Stimulated activated CD4-positive, alpha-beta T cell treated with anti-CD3 and anti-CD28 coated beads, Interleukin-12 subunit alpha, Interleukin-12 subunit beta, amount 100 ng/mL, for 4 hours (primary cell): ENCODE data around the gene NME4.

Source experiments
- DNase-seq: peaks from one replicate; pipeline ENCODE4 v3.0.0-alpha.2; 2020

Gene NME4

DNA sequence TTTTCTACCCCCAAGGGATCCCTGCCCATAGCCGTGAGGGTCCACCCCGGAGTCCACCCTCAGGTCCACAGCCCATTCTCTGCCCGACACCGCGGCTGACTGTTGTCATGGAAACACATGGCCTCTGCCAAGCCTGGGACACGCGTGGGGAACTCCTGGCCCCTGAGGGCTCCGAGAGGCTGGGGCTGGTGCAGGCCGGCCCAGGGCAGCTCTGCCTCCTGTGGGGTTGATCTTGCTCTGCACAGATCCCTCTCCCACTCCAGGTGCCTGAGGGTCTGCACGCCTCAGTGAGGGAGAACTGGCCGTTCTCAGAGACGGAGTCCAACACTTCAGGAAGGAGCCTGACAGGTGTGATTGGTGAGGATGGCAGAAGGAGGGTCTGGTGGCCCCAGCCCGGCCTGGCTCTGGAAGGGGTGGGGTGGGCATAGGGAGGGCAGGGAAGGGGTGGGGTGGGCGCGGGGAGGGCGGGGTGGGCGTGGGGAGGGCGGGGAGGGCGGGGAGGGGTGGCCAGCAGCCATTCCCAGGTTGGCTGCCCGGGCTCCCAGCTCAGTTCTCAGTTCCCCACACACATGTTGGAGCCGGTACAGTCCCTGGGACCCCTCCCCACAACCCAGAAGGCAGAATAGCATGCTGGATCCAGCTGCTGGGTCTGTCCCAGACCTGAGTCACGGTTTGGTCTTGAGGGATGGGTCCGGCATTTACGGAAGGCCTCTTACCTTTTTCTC, 33.1 kb upstream of the NME4 start:
- no peak for DNase-seq

DNA sequence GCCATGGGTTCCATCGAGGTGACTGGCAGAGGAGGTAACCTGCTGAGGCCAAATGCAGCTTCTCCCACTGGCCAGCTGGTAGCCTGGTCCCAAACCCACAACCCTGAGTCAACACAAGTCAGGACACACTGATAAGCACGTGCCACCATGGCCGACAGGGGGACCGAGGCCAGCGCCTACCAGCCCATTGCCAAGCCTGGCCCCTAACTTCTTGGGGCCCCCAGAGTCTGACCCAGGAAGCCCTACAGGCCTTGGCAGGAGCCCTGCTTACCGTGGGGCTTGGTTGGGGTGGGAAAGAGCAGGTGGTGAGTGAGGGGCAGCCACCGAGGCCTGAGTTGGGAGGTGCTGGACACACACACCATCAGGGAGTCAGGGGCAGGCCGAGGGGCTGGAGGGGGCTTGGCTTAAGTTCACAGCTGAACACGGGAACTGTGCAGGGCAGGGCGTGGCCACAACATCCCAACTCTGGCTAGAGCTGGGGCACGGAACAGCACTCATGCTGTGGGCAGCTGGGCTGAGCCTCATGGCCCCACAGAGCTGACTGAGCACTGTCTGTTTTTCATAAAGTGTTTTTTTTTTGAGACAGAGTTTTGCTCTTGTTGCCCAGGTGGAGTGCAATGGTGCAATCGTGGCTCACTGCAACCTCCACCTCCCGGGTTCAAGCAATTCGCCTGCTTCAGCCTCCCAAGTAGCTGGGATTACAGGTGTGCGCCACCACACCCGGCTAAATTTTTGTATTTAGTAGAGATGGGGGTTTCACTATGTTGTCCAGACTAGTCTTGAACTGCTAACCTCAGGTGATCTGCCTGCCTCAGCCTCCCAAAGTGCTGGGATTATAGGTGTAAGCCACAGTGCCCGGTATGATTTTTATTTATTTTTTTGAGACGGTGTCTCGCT, 32.2 kb upstream of the NME4 start:
- DNase-seq, result no peak

DNA sequence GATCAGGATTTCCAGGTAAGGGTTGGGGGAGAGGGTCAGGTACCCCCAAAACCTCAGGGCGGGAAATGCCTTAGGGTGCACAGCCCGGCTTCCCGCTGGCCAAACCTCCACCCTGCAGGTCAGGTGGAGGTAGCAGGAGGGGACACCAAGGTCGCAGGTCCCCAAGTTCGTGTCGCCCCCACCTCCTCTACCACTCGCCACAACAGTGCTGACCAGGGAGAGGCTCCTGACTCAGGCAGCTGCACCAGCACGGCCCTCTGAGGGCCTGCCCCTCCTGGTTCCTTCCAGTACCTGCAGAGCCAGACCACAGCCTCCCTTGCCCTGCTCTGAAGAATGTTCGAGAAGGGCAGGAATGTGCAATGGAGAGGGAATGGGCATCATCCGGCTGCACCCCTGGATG, 30.5 kb upstream of the NME4 start:
- DNase-seq, result no peak

DNA sequence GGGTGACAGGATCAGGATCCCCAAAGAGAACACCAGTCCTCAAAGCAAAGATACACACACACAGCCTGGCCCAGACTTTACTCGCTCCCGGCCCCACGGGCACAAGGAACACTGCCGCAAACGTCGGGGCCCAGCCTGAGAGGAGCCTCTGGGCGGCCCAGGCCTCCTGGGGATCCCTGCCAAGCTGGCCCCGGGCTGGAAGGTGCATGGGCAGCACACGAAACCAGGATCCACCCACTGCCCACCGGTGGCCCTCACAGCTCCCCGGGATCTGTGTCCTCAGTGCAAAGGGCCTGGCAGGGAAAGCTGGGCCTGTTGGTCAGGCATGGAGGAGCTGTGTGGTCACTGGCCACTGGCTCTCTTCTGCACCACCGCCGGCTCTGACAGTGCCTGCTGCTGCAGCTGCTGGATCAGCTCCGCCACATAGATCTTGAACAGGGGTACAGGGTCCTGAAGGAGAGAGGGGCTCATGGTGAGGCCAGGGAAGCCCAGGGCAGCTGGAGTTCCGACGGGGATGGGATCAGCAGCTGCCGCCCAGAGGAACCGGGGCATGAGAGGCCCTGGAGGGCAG, 29.6 kb upstream of the NME4 start:
- DNase-seq, result no peak

DNA sequence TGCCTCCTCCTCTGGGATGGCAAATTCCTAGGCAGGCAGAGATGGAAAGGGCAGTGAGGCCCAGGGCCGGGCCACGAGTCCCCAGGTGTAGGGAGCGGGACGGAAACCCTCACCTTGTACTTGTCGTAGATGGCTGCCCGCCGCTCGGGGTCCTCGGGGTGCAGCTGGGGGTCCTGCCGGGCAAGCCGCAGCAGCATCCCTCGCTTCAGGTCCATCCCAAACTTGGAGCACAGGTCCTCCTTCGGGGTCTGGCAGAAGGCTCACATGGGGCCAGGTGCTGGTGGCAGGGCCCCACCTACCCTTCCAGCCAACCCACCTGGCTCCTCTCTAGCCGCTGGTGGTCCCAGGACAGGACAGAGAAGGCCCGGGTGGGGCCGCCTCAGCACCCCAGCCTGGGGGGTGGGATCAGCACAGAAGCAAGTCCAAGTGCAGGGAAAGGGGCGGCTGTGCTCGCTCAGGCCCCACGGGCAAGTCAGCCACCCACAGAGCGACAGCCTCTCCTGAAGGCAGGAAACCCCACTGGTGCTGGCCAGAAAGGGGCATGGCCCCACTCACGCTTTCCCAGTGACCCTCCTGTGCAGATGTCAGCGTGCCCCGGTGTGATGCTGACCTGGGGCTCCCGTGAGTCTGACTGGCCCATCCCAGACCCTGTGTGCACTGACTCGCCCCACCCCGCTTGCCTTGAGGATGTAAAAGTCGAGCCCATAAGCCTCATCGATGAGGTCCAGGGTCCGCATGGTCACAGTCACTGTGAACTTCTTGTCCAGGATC, 28.4 kb upstream of the NME4 start:
- DNase-seq, result no peak

DNA sequence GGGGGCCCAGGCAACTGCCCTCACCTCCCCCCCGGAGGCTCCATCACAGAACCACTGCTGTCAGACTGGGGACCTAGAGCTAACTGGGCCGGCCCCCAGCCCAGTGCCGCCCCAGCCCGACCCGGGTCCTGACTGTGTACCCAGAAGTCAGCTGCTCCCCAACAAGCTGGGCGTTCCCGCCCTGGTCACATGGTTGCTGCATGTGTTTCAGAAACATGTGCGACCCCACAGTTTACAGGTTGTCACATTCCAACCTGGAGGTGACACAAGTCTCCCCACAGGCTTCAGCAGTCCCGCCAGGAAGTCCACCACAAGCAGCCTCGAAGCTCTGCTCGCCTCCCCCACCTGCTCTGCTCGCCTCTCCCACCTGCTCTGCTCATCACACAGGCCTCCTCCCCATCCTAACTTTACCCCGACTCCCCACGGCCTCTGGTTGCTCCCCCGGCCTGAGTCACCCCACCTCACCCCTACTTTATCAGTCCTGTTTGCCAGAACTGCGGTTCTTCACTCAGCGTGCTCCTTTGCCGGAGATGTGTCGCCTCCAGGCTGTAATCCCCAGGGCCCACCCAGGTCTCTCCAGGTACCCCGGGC, 27.6 kb upstream of the NME4 start:
- DNase-seq, result no peak

DNA sequence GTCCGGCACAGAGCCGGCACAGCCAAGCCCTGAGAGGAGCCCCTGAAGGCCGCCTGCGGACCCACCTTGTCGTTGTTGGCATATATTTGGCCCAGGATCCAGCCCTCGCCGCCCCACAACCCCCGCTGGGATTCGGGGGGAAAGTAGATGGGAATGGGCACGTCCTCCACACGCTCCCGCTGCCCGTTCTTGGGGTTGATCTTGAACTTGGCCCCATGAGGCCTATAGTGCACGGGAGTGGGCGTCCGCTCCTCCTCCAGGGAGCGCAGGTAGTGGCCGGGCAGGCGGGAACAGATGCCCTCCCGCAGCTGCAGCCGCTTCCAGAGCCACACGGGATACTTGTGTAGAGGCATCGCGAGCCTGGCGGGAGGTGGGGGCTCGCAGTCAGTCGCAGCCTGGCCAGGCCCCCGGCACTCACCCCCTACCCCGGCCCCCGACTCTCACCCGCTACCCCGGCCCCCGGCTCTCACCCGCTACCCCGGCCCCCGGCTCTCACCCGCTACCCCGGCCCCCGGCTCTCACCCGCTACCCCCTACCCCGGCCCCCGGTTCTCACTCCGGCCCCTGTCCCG, 27.0 kb upstream of the NME4 start:
- DNase-seq, result no peak

DNA sequence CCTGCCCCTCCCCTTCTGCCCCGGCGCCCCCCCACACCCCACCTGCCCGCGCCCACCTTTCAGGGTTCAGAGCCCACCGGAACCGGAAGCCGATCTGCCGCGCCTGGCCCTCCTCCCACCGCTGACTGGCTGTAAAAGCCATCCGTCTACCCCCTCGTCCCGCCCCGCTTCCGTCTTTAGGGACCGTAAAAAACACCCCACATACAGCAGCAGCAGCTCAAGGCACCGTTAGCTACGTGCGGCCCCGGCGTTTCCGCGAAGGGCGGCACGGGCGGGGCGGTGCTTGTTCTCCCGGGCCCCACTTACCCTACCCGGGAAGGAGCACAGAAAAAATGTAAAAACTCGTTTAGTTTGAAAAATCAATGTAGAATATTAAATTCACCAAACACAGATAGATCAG, 26.6 kb upstream of the NME4 start, which contains the start of gene MRPL28:
MRPL28 (minus strand) TSS at position 96 of the 400 bp plus-strand sequence. CDS start 320 bp downstream, outside the sequence.
- peak; percentile 93 for DNase-seq

DNA sequence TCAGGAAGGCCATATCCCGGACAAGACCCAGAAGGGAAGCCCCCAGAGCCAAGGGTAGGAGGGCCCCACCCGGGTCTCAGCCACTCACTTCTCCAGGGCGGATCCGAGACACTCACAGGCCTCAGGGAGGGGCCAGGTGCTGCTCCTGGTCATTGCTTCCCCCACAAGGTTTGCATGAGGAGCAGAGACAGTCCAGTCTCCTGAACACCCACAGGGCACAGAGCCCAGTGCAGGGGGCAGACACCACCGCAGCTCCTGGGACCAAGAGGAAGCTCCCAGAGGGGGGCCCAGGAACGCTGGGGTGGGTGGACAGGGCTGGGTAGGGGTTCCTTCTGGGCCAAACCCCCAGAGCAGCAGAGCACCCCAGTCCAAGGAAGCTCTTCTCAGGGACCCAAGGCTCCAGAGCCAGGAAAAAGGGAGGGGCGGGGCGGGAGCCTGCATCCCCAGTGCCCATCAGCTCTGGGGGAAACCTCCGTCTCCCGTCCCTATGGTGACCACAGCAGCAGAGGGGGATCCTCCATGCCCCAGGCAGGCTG, 26.0 kb upstream of the NME4 start:
- DNase-seq, result no peak

DNA sequence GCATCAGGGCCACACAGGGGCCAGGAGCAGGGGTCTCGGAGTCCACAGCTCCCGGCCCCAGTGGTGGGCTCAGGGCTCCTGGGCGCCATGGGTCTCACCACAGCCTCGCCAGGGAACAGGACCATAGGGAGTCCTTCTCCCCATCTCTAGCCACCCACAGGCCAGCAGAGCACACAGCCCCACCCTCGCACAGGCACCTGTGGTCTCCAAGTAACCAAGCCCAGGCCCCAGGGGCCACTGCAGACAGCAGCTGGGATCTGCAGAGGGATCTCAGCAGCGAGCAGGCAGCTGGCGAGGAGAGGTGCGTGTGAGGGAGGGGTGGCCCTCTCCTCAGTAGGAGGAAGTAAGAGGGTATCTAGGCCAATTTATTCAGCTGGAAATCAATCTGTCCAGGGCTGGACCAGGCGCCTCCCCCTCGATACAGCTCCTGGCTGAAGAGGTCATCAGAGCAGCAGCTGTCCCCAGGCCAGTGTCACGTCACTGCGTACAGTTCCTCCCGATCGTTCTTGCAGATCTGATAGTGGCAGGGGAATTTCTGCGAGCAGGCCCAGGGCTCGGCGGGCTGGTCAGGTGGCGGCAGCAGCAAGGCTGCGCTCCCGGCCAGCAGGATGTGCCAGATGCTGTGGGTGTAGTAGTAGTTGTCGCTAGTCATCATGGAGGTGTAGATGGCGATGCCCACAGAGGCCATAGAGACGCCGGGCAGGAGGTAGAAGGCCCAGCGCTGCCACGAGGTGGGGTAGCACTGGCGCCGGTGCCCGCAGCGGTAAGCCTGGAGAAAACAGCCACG, 25.3 kb upstream of the NME4 start:
- no peak for DNase-seq

DNA sequence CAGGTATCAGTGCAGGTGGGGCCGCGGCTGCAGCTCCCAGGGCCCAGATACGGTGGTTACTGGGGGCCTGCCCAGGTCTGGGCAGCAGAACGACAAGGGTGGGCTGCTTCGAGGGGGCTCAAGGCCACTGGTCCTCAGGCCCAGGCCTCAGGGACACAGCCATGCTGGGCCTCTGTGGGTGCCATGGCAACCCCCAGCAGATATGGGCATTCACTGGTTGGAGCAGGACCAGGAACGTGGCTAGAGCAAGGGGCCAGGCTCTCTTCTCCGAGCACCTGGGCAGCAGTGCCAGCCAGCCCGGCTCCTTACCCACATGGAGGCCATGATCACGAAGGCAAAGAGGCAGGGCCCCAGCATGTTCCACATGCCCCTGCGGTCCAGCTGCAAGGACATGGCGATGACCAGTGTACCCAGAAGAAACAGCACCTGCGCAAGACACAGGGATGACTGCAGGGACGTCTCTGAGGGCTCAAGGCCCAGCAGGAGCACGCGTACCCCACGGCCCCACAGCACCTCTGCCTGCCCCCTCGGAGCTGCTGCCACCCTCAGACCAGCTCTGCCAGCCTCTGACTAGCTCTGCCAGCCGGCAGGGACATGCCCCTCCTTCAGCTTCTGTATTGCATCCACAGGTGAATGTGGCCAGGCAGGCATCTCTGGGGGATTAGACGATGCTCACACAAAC, 24.6 kb upstream of the NME4 start:
- no peak for DNase-seq

DNA sequence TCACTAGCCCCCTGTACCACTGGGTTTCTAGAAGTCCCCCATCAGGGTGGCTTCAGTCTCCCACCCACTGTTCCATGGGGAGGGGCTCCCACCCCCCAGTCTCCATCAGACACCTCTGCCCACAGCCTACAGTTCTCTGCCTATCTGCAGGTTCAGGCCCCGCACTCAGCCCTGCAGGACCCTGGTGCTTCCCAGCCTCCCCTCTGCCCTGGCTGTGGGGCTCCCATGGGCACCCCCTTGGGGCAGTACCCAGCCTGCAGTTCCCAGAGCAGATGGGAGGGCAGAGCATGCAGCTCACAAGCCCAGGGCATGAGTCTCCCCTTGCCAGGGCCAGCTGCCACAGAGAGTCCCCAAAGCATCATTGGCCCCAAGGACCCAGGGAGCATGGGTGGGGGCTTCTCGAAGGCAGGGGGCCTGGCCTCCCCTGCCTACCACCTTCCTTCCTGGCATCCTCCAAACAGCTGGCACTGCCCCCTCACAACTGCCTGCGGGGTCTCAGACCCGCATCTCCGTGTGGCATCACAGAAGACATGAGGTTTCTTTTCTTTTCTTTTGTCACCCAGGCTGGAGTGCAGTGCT, 23.9 kb upstream of the NME4 start:
- no peak for DNase-seq

DNA sequence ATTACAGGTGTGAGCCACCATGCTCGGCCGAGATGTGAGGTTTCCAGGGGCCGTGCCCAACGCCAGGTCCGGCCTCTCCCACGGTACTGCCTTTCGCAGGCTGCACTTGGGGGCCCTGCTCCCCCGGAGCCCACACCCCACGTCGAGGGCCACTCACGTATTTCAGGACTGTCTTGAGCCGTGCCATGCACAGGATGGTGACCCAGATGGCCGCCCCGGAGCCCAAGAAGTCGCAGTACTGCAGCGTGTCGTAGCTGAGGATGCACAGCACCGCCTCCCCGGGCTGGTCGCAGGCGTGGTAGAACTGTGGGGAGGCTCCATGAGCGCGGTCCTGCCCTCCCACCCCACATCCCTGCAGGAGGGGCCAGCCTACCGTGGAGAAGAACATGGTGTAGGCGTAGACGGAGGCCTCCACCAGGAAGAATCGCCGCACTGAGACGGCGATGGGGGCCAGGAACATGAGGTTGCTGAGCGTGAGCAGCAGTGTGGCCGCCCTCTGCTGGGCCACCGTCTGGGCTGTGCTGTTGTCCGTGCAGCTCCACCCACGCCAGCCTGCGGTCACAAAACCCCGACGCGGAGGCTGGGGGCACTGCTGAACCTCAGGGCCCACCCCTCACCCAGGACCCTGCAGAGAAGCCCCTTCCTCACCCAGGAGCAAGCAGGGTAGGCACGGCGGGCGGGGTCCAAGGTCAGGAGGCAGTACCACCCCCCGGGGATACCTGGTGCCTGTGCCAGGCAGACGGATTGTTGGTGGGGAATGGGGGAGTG, 23.0 kb upstream of the NME4 start:
- no peak for DNase-seq

DNA sequence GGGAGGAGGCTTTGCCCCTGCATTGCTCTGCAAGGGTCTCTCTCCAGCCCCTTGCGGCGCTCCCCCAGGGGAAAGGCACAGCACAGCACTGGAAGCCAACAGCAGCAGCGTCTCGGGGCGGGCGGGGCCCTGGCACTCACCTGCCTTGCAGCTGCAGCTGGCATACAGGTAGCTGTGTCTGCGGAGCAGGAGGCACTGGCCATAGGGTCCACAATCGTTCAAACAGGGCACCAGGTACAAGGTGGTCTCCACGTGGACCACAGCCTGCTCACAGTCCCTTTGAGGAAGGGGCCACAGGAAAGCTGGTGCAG, 22.4 kb upstream of the NME4 start:
- DNase-seq, result no peak

DNA sequence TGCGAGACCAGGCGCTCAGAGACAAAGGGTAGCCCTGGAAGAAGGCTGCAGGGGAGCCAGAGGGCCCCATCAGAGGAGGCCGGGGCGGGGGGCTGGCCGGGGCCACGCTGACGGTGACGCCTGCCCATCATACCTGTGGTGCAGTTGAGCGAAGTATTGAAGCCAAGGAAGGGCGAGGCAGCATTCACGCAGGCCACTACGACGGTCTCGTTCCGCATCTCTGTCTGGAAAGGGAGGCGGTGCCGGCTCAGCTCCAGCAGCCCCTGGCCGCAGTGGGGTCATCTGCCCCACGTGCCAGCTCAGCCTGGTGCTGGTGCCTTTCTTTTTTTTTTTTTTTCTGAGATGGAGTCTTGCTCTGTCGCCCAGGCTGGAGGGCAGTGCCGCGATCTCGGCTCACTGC, 21.8 kb upstream of the NME4 start:
- no peak for DNase-seq

DNA sequence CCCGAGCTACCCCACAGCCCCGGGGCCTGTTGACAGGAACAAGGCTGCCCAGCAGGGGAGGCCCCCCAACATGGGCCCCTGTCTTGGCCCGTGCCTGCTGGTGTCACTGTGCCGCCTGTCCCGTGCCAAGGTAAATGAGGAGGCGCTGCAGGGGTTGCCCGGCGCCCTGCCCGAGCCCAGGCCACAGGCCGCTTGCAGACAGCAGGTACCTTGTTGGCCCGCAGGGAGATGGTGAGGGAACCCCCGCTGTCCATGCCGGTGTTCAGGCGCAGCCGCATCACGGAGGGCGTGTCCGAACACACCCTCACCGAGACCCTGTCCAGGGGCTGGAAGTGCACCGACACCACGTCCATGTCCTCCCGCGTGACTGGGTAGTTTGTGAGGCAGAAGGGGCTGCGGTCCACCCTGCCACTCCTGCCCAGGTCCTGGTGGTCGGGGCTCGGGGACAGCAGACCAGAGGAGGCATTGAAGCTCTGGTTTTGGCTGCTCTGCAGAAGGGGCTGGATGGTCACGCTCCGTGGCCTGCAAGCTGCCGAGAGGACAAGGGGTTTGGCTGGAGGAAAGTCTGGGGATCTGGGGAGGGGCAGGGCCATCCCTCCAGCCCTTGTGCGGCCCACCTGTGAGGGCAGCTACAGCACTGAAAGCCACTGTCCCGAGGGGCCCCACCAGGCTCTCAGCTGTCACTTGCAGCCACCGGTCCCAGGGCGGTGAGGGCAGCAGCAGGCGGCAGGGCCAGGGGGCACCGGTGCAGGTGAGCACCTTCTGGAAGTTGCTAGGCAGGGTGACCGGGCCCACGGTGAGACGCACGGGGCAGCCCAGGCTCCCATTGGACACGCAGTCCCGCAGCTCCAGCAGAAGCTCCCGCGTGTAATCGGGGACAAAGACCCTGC, 20.8 kb upstream of the NME4 start:
- DNase-seq, result no peak

DNA sequence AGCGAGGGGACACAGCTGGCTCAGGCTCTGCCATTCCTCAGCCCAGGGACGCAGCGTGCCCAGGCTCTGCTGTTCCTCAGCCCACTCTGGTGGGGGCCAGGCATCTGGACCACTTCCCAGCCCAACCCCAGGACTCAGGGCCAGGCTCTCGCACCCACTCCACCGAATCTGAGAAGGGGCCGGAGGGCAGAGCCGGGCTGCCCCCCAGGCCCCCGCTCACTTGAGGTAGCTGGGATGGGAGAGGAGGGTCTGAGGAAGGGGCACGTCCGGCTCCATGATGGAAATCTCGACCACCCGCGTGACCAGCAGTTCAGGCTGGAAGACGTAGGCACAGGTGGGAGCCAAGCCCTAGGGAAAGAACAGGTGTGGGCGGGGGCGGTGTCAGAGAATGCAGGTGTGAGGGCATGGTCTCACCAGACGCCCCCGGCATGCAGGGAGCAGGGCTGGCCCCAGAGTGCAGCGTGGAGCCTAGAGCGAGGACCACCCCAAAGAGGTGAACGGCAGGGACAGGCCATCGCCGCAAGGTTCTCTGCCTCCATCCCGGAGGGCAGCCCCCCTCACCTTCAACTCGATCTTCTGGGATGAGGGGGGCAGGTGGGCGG, 20.1 kb upstream of the NME4 start:
- DNase-seq, result no peak

DNA sequence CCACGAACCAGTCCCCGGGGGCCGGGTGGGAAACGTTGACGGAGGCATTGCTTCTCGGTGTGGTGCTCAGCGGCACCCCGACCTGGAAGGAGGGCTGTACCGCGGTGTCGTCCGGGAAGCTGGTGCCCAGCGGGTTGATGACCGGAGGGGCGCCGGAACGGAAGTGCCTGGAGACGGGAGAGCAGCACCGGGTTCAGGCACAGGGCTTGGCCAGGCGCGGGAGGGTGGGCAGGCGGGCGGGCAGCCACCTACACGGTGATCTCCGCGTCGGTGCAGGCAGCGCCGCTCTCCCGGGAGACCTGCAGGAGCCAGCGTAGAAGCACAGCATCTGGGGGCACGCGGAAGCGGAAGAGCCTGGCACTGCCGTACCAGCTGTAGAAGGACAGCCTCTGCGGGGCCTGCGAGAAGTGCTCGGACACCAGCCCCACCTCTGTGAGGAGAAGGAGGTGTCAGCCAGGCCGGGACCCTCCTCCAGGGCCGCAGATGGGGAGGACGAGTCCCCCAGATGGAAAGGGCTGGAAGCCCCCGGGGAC, 19.5 kb upstream of the NME4 start:
- DNase-seq, result no peak
